GM19328 (cell line): ENCODE results near the gene GPRC5B.

Experiments used
- ATAC-seq: cut with Tn5 transposase; IDR thresholded peaks from one replicate; pipeline ENCODE4 v1.9.1; 2021; ENCODE audit warnings: mild to moderate bottlenecking, moderate library complexity; ENCODE audit not compliant: unreplicated experiment

GPRC5B gene

GRCh38 chr16:19898924-19899604 is 14.4 kb upstream of the GPRC5B start:
- no peak for ATAC-seq

DNA sequence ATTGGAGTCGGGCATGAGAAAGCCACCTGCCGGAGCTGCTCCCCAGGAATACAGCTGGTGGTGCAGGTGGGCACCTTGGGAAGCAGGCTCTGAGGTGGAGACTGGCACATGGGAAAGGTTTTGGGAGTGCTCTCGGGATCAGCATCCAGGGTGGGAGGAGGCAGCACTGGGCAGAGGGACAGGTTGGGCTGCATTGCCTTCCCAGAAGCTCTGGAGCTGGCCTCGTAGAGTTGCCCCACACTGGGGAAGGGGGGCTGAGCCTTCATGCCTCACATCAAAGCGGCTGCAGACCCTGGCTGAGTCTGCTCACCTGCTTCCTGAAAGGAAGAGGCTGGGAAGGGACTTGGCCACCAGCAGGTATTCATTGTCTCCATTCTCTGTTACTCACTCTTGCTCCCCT is 13.5 kb upstream of the GPRC5B start:
- no peak for ATAC-seq

DNA sequence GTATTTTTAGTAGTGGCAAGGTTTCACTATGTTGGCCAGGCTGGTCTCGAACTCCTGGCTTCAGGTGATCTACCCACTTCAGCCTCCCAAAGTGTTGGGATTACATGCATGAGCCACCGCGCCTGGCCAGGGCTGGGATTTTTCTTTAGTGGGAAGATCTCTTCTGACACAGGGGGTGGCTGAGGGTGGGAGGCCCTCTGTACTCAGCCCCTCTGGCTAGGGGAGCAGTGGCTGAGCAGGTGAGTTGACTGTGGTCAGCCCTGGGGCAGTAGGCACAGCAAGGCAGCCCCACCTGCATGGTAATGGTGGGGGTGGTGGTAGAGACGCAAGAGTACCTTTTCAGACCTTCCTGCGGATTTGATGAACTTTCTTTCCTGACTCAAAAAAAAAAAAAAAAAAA is 12.3 kb upstream of the GPRC5B start:
- no peak for ATAC-seq

GRCh38 chr16:19894586-19894985 is 9.9 kb upstream of the GPRC5B start:
- ATAC-seq = no peak

DNA sequence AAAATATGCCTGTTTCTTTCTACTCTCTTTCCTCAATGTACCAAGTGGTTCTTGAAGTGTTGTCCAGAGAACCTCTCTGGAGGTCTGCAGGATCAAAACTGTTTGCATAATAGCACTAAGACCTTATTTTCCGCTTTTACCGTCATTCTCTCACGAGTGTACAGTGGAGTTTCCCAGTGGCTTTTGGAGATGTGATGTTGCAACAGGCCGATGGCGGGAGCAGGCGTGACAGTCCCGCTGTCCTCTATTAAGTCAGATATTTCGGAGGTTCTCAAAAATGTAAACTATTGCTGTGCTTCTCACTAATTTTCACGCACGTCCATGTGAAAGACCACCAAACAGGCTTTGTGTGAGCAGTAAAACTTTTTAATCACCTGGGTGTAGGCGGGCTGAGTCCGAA is 8.3 kb upstream of the GPRC5B start:
- no peak for ATAC-seq

- ATAC-seq = no peak
Observed at GRCh38 chr16:19890901-19891300, 6.3 kb upstream of the GPRC5B start.

DNA sequence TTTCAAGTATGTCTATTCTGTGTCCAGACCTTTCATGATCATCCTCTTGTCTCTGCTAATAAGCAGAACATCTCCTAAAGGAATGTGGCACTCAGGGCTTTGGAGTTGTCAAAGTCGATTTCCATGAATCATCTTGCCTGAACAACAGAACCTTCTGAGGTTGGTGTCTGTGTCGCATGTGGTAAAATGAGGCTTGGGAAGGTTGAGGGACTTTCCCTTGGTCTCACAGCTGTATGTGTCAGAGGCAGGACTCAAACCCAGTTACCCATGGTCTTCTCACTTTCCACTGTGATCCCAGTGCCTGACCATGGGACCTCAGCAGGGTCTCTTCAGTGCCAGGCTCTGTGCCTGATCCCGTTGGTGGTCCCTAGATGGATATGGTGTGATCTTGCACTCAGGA is 4.2 kb upstream of the GPRC5B start:
- no peak for ATAC-seq

DNA sequence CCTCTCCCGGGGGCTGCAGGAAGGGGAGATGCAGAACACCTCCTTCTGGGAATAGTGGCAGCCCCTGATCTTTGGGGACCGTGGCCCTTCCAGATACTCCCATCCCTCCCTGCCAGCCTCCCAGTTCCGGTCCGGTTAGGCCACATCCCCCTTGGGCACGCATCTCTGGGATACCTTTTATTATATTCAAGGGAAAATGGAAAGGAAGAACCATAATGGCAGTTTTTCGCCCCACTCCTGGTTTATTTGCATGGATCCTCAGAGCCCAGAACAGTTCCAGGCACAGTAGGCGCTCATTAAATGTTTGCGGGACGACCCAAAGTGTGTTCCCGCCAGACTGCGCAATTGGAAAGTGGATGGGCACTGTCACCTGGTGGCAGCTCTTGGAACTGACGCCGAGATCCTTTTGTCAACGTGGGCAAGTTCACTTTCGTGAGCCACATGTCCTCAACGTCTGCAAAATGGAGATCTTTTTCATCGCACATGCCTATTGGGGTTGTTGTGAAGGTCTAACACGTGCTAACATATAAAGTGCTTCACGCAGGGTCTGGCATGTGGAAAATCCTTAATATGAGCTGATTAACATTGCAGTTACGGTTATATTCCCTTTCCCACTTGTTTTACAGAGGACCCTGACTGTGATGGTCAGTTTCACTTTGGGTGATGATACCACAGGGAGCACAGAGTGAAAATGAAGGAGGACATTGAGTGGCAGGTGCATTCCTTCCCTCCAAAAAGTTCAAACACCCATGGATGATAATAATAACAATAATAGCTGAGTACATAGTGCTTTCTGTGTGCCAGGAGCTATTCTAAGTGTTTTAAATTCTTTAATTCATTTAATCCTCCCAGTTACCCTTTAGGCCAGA is 1.7 kb upstream of the GPRC5B start:
- no peak for ATAC-seq

DNA sequence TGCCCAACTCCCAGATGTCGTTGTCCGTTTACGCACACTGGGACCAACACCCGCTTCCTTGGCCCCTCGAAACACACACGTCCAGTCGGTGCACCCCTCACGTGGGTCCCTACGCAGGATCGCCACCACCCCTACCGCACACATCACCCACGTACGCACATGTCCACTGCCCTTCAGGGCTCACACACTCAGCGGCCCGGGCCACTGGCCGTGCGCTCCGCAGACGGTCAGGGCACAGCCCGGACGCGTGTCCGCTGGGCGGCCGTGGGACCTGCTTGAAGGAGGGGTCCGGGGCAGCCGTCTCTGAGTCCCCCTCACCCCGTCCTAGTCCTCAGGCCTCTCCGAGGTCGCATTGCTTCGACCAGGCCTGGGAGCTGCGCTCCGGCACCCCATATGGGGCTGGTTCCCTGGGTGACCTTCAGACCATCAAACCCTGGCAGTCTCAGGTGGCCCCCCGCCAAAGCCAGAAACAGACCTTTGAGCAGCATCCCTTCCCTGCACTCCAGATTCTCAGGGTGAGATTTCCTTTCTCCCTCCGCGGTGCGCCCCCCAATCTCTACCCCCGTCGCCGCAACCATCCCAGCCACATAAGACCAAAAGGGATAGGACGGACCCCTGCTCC is 914 bp upstream of the GPRC5B start:
- ATAC-seq = no peak

- no peak for ATAC-seq
Observed at GRCh38 chr16:19883966-19884485, 622 bp downstream of the GPRC5B start.

DNA sequence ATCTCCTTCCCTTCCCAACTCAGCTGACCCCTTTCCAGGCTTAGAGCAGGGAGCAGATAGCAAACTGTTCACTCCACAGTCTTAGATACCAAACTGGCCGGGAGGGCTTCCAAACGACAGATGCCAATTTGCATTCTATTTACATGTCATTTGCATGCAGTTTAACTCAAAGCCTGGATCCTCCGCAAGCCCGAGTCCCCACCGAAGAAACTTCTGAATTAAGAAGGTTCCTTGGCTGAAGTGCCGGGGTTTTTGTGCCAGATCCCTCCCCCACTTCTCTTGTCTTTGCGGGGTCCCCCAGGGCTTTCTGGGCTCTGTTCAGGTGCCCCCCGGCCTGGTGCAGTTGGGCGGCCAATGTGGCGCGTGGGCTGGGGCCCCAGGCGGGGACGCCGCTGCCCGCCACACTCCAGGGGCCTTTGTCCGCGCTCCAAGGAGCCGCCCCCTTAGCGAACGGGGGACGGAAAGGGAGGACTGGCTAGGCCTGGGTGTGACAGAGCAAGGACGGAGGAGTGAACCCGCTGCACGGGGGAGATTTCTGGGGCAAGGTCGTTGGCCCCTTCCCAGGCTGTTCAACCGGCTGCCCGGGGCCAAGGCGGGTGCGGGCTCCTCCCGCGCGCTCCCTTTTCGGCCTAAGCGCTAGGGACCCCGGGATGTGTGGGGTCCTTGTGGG is 1.2 kb downstream of the GPRC5B start:
- ATAC-seq = no peak

DNA sequence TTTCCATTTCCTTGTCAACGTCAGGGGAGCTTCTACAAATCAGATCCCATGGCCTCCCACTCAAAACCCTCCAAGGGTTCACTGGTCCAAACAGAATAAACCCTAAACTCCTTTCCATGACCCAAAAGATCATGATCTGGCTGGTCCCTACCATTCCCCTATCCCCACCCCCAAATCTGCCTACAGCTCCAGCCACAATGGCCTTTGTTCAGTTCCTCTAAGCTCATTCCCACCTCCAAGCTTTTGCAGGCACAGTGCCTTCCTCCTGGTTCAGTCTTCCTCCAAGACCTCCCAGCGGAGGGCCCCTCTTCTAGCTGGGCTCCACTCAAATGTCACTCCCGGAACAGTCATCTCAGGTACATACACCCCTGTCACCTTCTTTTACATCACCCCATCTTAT is 2.0 kb downstream of the GPRC5B start:
- no peak for ATAC-seq

DNA sequence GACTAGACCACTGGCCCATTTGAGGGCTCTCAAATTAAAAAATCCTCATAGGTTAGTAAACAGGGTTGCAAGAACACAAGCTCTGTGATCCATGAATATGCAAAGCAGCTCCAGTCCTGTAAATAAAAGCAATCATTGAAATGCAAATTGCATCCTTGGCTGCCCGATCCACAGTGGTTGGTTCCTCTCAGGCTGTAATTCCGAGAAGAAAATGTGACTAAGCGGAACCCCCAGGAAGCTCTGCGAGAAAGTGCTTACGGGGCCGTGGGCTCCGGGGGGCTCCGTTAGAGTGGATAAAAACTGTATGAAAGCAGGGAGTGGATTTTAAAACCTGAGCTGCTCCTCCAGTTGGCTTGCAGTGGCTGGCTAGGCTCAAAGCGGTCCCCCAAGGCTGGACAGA is 2.5 kb downstream of the GPRC5B start:
- no peak for ATAC-seq

DNA sequence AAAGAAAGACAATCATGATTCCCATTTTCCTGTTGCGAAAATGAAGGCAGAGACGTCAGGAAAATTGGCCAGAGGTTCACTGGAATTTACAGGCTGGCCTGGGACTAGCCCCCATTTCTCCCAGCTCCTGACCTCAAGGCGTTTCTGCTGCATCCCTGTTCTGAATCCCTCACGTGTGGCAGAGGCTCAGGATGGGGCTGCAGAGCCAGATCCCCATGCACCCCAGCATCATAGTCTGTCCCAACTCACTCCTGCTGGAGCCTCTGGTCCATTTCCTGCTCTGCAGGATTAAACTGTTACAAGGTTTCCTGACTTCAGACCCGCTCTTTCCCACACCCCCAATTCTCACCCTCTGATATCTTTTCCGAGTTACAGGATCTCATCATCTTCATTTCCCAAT is 2.9 kb downstream of the GPRC5B start:
- no peak for ATAC-seq

DNA sequence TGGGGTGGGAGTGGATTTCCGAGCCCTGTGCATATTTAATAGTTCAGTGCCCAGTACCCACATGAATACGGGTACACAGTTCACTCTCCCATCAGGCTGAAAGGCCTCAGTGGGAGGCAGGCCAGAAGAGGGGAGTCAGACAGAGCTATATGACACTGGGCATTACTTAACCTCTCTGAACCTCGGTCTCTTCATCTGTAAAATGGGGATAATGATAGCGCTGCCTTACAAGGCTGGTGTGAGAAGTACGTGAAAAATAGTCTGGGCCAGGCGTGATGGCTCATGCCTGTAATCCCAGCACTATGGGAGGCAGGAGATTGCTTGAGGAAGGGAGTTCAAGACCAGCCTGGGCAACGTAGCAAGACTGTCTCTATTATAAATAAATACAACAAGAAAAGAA is 3.6 kb downstream of the GPRC5B start:
- ATAC-seq = no peak

GRCh38 chr16:19879241-19879792 is 5.3 kb downstream of the GPRC5B start:
- no peak for ATAC-seq

DNA sequence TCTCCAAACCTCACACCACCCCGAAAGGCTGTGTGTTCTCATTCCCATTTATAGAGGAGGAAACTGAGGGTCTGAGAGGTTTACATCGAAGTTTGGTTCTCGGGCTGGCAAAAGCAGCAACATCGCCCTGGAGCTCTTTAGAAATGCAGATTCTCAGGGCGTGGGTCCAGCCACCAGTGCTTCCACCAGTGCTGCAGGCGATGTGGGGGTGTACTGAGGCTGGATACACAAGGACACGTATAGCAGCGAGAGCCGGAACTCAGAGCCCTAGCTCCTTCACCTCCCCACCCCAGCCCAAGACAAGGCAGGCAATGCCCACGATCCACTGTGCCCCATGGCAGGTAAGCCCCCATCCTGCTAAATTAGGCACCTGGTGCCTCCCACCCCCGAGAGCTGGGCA is 5.9 kb downstream of the GPRC5B start:
- no peak for ATAC-seq

GRCh38 chr16:19876501-19877059 is 8.1 kb downstream of the GPRC5B start:
- no peak for ATAC-seq

DNA sequence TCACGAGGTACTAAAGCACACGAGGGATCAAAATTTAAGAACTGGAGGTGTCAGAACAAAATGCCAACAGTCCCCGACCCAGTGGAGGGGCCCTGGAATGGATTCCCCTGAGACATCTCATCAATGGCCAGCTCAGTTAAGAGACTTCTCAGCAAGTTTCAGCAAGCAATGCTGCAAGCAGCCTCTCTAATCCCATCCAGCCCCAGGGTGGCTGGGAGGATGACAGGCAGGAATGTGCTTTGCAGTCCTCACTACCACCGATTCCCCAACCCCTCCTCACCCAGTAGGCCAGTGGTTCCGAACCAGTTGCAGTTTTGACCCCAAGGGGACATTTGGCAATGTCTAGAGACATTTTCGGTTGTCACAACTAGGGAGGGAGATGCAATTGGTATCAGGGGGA is 8.7 kb downstream of the GPRC5B start:
- ATAC-seq = no peak

DNA sequence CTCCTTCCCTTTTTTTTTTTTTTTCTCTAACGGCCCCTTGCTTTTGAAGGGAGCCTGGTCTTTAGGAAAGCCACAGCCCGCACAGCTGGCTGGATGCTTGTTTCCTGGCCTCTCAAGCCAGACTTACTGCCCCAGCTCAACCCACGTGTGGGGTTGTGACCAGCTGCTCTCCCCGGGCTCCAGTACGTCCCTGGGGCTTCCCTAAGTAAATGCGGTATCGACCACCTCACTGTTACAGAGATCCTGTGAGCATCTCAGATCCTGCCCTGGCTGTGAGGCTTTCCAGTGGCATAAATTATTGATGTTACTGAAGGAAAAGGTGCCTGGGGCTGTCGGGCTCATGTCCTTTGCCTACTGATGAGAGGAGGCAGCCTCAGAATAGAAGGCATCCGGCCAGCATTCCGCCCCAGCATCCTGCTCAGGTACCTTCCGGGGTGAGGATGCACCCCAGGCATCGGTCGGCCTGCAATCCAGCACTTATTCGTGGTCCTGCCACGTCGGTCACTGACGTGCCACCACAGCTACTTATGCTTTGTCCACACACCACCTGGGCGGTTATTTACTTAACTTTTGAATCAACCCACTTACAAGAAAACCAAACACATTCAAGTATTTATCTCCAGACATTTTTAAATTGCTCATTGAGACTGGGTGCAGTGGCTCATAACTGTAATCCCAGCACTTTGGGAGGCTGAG is 9.6 kb downstream of the GPRC5B start:
- no peak for ATAC-seq
